GM12873 (cell line): ENCODE measurements around the gene PATJ.

Experiments
- CTCF ChIP-seq: IDR thresholded peaks from 2 replicates; pipeline ENCODE4 v1.5.1; 2012; ENCODE audit warnings: low read depth, mild to moderate bottlenecking, moderate library complexity, low read length, control low read depth; ENCODE audit not compliant: insufficient read depth; ENCODE audit errors: missing control alignments

Gene PATJ

DNA sequence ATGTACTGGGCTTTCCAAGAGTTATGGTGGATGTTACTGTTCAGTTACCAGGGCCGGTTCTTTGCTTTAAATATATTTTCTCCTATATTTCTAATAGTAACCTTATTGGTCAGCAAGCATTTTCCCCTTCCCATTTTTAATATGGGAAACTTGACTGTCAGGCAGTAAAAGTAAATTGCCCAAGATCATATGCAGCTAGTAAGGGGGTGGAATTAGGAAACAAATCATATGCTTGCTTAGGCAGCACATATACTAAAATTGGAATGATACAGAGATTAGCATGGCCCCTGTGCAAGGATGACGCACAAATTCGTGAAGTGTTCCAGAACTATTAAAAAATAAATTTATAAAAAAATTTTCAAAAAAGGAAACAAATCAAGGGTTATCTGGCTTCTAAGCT lies 73.9 kb downstream of the PATJ start:
- TF ChIP-seq CTCF = no peak

GRCh38 chr1:61818992-61819391 lies 76.7 kb downstream of the PATJ start:
- TF ChIP-seq CTCF = no peak

DNA sequence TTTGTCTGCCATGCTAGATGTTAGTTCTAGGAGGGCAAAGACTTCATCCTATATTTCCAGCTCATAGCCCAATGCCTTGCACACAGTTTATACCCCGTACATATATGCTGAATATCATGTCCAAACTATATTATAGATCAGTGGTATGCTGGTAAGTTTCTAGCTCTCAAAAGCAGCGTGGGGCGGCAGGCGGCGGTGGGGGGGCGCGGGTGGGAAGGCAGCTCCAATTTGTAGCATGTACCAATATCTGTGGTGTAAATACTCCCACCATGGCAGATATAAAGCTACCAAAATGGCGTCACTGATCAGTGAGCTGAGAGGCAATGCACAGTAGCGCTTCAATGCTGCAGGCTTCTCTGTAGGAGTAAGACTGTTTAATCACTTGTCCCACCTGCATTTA lies 77.1 kb downstream of the PATJ start:
- no peak for TF ChIP-seq CTCF

DNA sequence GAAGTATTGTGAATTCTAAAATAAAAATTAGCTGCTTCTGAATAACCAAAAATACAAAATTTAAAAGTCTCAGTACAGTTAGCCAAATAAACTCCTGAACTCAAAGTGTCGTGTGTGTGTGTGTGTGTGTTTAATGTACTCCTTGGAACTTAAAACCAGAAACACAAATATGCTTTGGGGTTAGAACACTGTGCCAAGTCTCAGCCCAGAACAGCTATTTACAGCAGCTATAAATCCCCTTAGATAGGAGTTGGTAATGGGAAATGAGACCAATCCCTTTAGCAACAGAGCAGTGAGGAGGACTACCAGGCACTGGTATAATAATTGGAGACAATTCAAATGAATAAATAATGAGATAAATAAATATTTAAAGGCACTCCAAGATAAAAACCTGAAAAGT lies 83.1 kb downstream of the PATJ start:
- no peak for TF ChIP-seq CTCF

DNA sequence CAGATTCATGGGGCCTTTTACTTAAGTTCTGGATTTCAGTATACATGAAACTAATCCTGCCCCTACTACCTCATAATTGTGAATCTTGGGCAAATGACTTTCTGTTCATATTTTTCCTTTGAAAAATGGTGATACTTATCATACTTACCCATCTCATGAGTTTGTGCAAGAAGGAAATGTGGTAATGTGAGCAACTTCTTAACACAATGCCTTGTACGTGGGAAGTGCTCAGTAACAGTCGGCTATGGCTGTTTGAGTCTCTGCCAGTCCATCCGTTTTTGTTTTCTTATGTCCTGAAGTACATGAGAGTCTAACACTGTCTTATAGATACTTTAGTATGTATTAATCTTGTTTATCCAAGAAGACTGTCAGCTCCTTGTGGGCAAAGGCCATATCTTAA lies 86.5 kb downstream of the PATJ start:
- no peak for TF ChIP-seq CTCF

GRCh38 chr1:61836649-61837048 lies 94.4 kb downstream of the PATJ start:
- no peak for TF ChIP-seq CTCF

DNA sequence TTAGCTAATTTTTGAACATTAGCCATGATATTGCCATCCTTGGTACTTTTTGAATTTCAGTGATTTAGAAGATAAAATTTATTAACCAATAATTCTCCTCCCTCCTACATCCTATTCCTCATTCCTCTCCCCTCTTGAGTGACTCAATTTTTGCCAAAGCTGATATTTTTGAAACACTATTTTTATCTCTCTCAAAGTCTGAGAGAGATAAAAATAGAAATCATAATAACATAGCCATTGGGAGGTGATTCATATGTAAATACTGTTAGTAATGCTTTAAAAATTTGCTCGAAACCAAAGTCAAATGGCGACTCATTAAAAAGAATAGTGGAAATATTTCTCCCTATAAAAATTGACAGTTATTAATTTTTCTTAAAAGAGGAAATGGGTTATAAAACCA lies 97.4 kb downstream of the PATJ start:
- no peak for TF ChIP-seq CTCF

- TF ChIP-seq CTCF = no peak
Measured at GRCh38 chr1:61842036-61842435, 99.8 kb downstream of the PATJ start.
